ENCODE data around the gene FGD6. TPM values are rescaled to one million over a fixed set of nuclear protein-coding genes. Genes with fewer than 3 reads are reported as not detected.

The FGD6 gene
- total RNA-seq, 1 experiment from 2014 or later, result 25.1 TPM

DNA sequence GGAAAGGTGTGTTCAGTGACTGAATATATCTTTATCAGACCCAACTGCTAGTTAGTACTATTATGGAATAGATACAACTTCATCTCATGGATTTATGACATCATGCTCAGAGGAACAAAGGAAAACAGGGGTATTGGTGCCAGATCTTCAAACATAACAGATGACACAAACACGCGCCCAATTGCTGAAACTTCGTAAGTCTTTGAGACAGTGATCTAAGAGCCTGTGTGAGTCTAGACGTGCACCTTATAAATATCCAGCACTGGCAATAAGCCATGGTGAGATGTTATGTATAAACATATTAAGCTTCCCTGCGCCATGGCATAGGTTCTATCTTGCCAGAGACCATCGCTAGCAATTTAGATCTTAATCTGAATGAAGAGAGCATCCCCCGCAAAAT, 101.6 kb downstream of the FGD6 start:
- TF ChIP-seq, protein P1, sequence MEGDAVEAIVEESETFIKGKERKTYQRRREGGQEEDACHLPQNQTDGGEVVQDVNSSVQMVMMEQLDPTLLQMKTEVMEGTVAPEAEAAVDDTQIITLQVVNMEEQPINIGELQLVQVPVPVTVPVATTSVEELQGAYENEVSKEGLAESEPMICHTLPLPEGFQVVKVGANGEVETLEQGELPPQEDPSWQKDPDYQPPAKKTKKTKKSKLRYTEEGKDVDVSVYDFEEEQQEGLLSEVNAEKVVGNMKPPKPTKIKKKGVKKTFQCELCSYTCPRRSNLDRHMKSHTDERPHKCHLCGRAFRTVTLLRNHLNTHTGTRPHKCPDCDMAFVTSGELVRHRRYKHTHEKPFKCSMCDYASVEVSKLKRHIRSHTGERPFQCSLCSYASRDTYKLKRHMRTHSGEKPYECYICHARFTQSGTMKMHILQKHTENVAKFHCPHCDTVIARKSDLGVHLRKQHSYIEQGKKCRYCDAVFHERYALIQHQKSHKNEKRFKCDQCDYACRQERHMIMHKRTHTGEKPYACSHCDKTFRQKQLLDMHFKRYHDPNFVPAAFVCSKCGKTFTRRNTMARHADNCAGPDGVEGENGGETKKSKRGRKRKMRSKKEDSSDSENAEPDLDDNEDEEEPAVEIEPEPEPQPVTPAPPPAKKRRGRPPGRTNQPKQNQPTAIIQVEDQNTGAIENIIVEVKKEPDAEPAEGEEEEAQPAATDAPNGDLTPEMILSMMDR (IDR thresholded peaks at IDR 0.05; ENCODE audit: unreplicated experiment), result no peak
- H3K27me3 Mint-ChIP-seq (ENCODE audit: insufficient read depth, unreplicated experiment), result no peaks in the 10 kb centered on the region
- POLR2A ChIA-PET, result interaction anchor here (1.4 to 5.8 kb wide), 4 partner anchors 12 to 358 kb away, joined by 4 to 158 read pairs (median 26); partner anchors contain the start of genes FGD6, METAP2 and VEZT
- no peak for DNase-seq (ENCODE audit: unreplicated experiment)
- peaks cover 28% of the 10 kb centered on the region for H3K4me1 Mint-ChIP-seq (ENCODE audit: insufficient read depth, unreplicated experiment)
- H3K27ac Mint-ChIP-seq (ENCODE audit: low read depth, unreplicated experiment), result peak overlapping the region; percentile 78
- intact Hi-C loops (cut with micrococcal nuclease), result loop anchor here (2.0 to 5.0 kb wide), 3 partner anchors 87 to 359 kb away; partner anchors contain the start of gene METAP2
- H3K9me3 Mint-ChIP-seq (ENCODE audit: unreplicated experiment), result no peaks in the 10 kb centered on the region
- CTCF ChIA-PET, result interaction anchor here (0.9 to 3.9 kb wide), 3 partner anchors 11 to 100 kb away, joined by 3 to 50 read pairs (median 4); partner anchors contain the start of genes FGD6 and VEZT
- no peak overlapping the region for H3K4me3 Mint-ChIP-seq (ENCODE audit: unreplicated experiment)
- no TSS peak for BruUV-seq (replicated peaks)
- H3K36me3 Mint-ChIP-seq (ENCODE audit: insufficient read depth, unreplicated experiment), result peaks cover 32% of the 10 kb centered on the region

DNA sequence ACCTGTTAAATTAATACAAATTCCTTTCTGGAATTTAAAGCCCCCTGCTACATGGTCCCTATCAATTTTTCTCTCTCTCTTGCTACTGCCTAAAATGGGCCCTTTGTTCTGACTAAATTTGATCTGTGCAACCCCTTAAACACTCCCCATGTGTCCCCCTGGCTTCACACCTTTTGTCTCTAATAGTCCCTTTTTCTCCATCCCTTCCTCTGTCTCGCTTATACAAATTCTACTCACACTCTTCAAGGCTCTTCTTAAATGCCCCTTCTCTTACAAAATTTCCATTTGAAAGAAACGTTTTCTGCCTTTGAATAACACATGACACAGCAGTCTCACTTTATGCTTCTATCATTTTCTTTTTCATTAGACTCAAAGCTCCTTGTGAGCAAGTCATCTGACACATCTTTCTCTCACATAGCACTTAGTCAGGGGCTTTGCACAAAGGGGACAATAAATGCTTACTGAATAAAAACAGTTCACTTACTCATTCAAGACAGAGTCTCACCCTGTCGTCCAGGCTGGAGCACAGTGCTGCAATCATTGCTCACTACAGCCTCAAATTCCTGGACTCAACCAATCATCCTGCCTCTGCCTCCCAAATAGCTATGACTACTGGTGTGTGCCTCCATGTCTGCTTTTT, 102.4 kb downstream of the FGD6 start:
- TF ChIP-seq, protein P1 (IDR thresholded peaks at IDR 0.05; ENCODE audit: unreplicated experiment), result no peak
- Mint-ChIP-seq H3K27me3 (ENCODE audit: insufficient read depth, unreplicated experiment) (no peaks in the 10 kb centered on the region), H3K4me3 (ENCODE audit: unreplicated experiment) (no peak overlapping the region), H3K36me3 (ENCODE audit: insufficient read depth, unreplicated experiment) (peaks cover 36% of the 10 kb centered on the region), H3K4me1 (ENCODE audit: insufficient read depth, unreplicated experiment) (peaks cover 28% of the 10 kb centered on the region), H3K9me3 (ENCODE audit: unreplicated experiment) (no peaks in the 10 kb centered on the region), H3K27ac (ENCODE audit: low read depth, unreplicated experiment) (no peak overlapping the region)
- BruUV-seq (replicated peaks), result no TSS peak
- CTCF ChIA-PET, result interaction anchor here (0.6 to 3.9 kb wide), 3 partner anchors 101 to 189 kb away, joined by 3 to 50 read pairs (median 4); partner anchors contain the start of genes FGD6 and VEZT
- DNase-seq (ENCODE audit: unreplicated experiment), result no peak
- intact Hi-C loops (cut with micrococcal nuclease), result loop anchor here (5.0 kb wide), 2 partner anchors 87 to 202 kb away; no protein-coding TSS in a partner anchor
- POLR2A ChIA-PET, result interaction anchor here (5.6 to 5.8 kb wide), 2 partner anchors 86 to 101 kb away, joined by 44 to 158 read pairs; partner anchors contain the start of genes FGD6 and VEZT

DNA sequence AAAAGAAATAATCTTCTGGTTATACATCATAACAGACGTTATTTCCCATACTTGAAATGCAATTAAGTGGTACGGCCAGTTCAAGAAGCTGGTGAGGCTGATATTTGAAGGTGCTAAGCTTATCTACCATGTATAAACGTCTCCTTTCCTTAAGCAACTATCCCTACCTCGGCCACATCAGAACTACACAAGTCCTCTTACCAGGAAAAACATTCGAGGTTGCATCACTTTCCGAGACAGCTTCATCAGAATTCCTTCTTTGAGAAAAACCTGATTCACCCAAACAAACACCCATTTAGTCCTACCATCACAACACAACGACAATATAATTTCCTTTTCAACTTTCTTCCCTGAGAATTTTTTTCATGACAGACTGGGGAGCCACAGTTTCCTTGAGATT, 109.9 kb downstream of the FGD6 start:
- intact Hi-C loops (cut with micrococcal nuclease), result no loop called here
- Mint-ChIP-seq H3K27me3 (ENCODE audit: insufficient read depth, unreplicated experiment) (no peaks in the 10 kb centered on the region), H3K4me3 (ENCODE audit: unreplicated experiment) (no peak overlapping the region), H3K4me1 (ENCODE audit: insufficient read depth, unreplicated experiment) (peaks cover 11% of the 10 kb centered on the region), H3K9me3 (ENCODE audit: unreplicated experiment) (no peaks in the 10 kb centered on the region), H3K36me3 (ENCODE audit: insufficient read depth, unreplicated experiment) (peaks cover 91% of the 10 kb centered on the region), H3K27ac (ENCODE audit: low read depth, unreplicated experiment) (no peak overlapping the region)
- no TSS peak for BruUV-seq (replicated peaks)
- TF ChIP-seq, protein P1 (IDR thresholded peaks at IDR 0.05; ENCODE audit: unreplicated experiment), result no peak
- POLR2A ChIA-PET, result interaction anchor here (1.1 kb wide), 1 partner anchor 35 kb away, joined by 5 read pairs; no protein-coding TSS in a partner anchor
- CTCF ChIA-PET, result no interaction called here
- DNase-seq (ENCODE audit: unreplicated experiment), result no peak

DNA sequence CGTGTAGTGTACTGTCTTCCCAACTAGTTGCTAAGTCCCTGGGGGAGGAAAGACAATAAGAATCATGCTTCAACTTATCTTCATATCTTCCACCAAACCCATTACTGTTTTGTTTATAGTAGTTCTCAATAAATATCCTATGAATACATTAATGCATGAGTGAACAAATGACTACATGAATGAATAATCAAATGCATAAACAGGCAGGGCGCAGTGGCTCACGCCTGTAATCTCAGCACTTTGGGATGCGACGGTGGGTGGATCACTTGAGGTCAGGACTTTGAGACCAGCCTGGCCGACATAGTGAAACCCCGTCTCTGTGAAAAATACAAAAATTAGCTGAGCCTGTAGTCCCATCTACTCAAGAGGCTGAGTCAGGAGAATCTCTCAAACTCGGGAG, 111.7 kb downstream of the FGD6 start:
- H3K27ac Mint-ChIP-seq (ENCODE audit: low read depth, unreplicated experiment), result peak overlapping the region; percentile 49
- H3K4me3 Mint-ChIP-seq (ENCODE audit: unreplicated experiment), result no peak overlapping the region
- no peak for DNase-seq (ENCODE audit: unreplicated experiment)
- peaks cover 11% of the 10 kb centered on the region for H3K4me1 Mint-ChIP-seq (ENCODE audit: insufficient read depth, unreplicated experiment)
- ChIA-PET POLR2A (interaction anchor here (0.6 to 1.0 kb wide), 2 partner anchors 112 to 439 kb away, joined by 3 read pairs; partner anchors contain the start of genes FGD6 and VEZT), CTCF (interaction anchor here (2.5 kb wide), 1 partner anchor 32 kb away, joined by 5 read pairs; the partner anchor contains the start of gene NR2C1)
- no peaks in the 10 kb centered on the region for H3K27me3 Mint-ChIP-seq (ENCODE audit: insufficient read depth, unreplicated experiment)
- H3K36me3 Mint-ChIP-seq (ENCODE audit: insufficient read depth, unreplicated experiment), result peaks cover 88% of the 10 kb centered on the region
- no peaks in the 10 kb centered on the region for H3K9me3 Mint-ChIP-seq (ENCODE audit: unreplicated experiment)
- BruUV-seq (replicated peaks), result no TSS peak
- TF ChIP-seq, protein P1 (IDR thresholded peaks at IDR 0.05; ENCODE audit: unreplicated experiment), result no peak
- intact Hi-C loops (cut with micrococcal nuclease), result no loop called here
